Heart left ventricle (tissue), 16 donors: ENCODE data around the gene RTL5. TPM values are rescaled to one million over a fixed set of nuclear protein-coding genes. Genes with fewer than 3 reads are reported as not detected.

Experiments used
- ATAC-seq, 4 donors: fragments of 200-7000 bp; cut with Tn5 transposase; one replicate each; pipeline ENCODE4 v1.9.1; 2020 to 2022; ENCODE audit warnings: moderate library complexity in 4 of 4, mild to moderate bottlenecking in 3 of 4, moderate number of reproducible peaks in 1 of 4
- DNase-seq, 5 donors: peaks; one replicate each; pipeline ENCODE4 v3.0.0-alpha.2; 2020
- H3K27ac ChIP-seq, 12 donors: fragments of 200-600 bp; sonication (generic) in 4 of 12; one replicate each; pipeline versions ENCODE4 v1.5.0 to v1.8.0; 2016 to 2022; ENCODE audit warnings: mild to moderate bottlenecking in 2 of 12
- H3K27me3 ChIP-seq, 9 donors: fragments of 200-600 bp; sonication (generic) in 2 of 9; one replicate each; pipeline versions ENCODE4 v1.5.1 to v1.8.0; 2016 to 2022; ENCODE audit warnings: mild to moderate bottlenecking in 3 of 9
- H3K36me3 ChIP-seq, 9 donors: fragments of 200-600 bp; sonication (generic) in 2 of 9; one replicate each; pipeline versions ENCODE4 v1.5.0 to v1.8.0; 2018 to 2022; ENCODE audit warnings: mild to moderate bottlenecking in 2 of 9
- H3K4me1 ChIP-seq, 12 donors: fragments of 200-600 bp; sonication (generic) in 4 of 12; one replicate each; pipeline versions ENCODE4 v1.5.0 to v1.8.0; 2016 to 2022; ENCODE audit warnings: mild to moderate bottlenecking in 3 of 12
- H3K4me3 ChIP-seq, 12 donors: fragments of 200-600 bp; sonication (generic) in 4 of 12; one replicate each; pipeline versions ENCODE4 v1.5.0 to v1.8.0; 2017 to 2022; ENCODE audit warnings: mild to moderate bottlenecking in 9 of 12, moderate library complexity in 4 of 12
- H3K9me3 ChIP-seq, 12 donors: fragments of 200-600 bp; sonication (generic) in 4 of 12; one replicate each; pipeline versions ENCODE4 v1.5.0 to v1.8.0; 2016 to 2022; ENCODE audit warnings: mild to moderate bottlenecking in 1 of 12
- POLR2A ChIP-seq, 2 donors: fragments of 450-650 bp; IDR thresholded peaks; one replicate each; pipeline ENCODE4 v1.6.1; 2017; ENCODE audit warnings: antibody characterized with exemption in 2 of 2, mild to moderate bottlenecking in 2 of 2, moderate library complexity in 2 of 2
- WGBS, 4 donors: extraction: QIAGEN DNeasy Blood & Tissue Kit in 2 of 4; methylation state at CpG; one replicate each; pipeline versions ENCODE4 v1.1.5 to v1.1.7; 2013 to 2018; 5-methylcytosine and 5-hydroxymethylcytosine counted together
- intact Hi-C, 10 donors: fragments of 100-400 bp; cut with DNase I; formaldehyde crosslinking; loops; one replicate each; pipeline versions ENCODE4 v1.11.1 to v1.14.2; 2022
- polyA plus RNA-seq, 2 donors: library from polyadenylated mRNA; stranded (reverse); fragments of 200-250 nt; gene quantifications; one replicate each; pipeline ENCODE4 v1.2.3, GENCODE V29; 2013
- total RNA-seq, 9 donors: library from RNA; depleted of rRNA in 2 of 9; stranded (reverse); fragments of >200 nt in 2 of 9; fragmentation: NEBNext Ultra II Directional in 3 of 9; extraction: Animal tissue kit (Norgen Biotek cat#: 25700) in 3 of 9; gene quantifications; one replicate each; pipeline versions ENCODE4 v1.1.0 to v1.2.4, GENCODE V29; 2016 to 2023
- TF ChIP-seq, protein P1 (sequence below), 12 donors: fragments of 200-600 bp; sonication (generic) in 4 of 12; IDR thresholded peaks; one replicate each; pipeline versions ENCODE4 v1.5.0 to v1.8.0; 2018 to 2022; ENCODE audit warnings: antibody characterized with exemption in 12 of 12, mild to moderate bottlenecking in 5 of 12
- donor health status: ischemic (EF 13 %, LVEDD 7.1; RV severe dilation, severe dysfunction).
- donor health status: healthy with polysubstance abuse.
- donor health status: DM: no; HTN: yes; CAD: no.
- donor health status: DM: no; HTN: no; CAD: no.
- donor health status: ischemic (EF 25% LVEDD 6.9; RV normal size, moderate dysfunction).
- donor health status: ischemic (EF 25% LVEDD 5.7; RV mildly dilated, moderate dysfunction).
- donor health status: healthy.
- donor health status: DM: yes; HTN: yes; CAD: no.
- donor health status: ischemic (EF 35%, LVEDD 5.7; RV mildly dilated, moderate dysfunction).
- donor health status: nonischemic (EF 11% LVEDD 7.7; RV severe dilation, severe dysfunction).
- donor health status: DM: yes; HTN: yes; CAD: no.
- donor health status: PGD.
- donor health status: ischemic (EF 29% LVEDD 5.4; RV normal size, mild dysfunction).
- donor health status: nonischemic (EF 23%, LVEDD 6.1; RV moderate dilation, normal function).

The RTL5 gene
- total and polyA plus RNA-seq, 11 donors = 1.2 to 6.0 (median 2.5) TPM

DNA sequence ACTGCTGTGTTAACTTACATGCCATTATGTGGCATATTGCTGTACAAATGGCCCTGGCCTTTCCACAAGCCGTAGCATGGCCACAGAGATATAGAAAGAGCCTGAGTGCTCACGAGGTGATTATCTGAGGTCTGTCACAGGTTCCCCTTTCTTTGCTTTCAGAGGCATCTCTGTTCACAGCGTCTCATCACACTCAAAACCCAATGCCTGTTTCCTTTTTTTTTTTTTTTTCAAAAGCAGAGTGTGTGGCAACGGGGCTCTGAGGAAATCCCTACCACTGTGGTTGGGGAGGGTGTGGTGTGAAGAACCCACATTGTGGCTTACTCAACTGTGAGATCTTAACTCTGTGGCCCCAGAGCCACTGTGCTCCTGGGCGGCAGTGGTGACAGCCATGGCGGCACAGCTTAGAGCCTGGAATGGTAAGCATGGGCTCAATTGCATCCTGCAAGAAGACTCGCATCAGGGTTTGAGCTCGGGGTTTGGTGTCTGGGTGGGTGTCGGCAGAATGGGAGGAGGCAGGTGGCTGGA lies 30.8 kb downstream of the RTL5 start:
- 69 to 83% (median 80%) methylated on average over 7 to 9 of the region's 9 CpGs for WGBS, 4 donors
- ATAC-seq = peak; percentile 32 to 77 (median 57)

DNA sequence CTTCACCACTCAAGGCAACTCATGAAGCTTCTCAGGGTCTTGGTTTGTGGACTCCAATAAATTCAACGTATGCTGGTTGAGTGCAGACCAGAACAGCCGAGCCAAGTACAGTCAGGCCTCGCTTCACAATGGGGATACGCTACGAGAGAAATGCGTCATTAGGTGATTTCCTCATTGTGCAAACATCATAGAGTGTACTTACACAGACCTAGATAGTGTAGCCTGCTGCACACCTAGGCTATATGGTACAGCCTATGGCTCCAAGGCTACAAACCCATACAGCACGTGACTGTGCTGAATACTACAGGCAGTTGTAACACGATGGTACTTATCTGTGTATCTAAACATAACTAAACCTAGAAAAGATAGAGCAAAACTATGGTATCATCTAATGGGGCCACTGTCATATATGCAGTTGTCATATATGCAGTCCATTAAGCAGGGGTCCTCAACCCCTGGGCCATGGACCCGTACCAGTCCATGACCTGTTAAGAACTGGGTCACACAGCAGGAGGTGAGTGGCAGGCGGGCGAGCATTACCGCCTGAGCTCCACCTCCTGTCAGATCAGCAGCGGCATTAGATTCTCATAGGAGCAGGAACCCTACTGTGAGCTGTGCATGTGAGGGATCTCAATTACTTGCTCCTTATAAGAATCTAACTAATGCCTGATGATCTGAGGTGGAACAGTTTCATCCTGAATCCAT lies 31.5 kb downstream of the RTL5 start:
- Histone ChIP-seq H3K4me3 (no peak overlapping the region), H3K27me3 (peaks cover 0 to 32% (median 0%) of the 10 kb centered on the region in 9 donors), H3K27ac (peak overlapping the region in 1 of 12 donors; percentile 43), H3K36me3 (no peaks in the 10 kb centered on the region), H3K9me3 (no peaks in the 10 kb centered on the region), H3K4me1 (peaks cover 0 to 40% (median 1%) of the 10 kb centered on the region in 12 donors)
- 85 to 90% (median 88%) methylated on average over 12 to 13 of the region's 13 CpGs for WGBS, 4 donors
- intact Hi-C loops = no loop called here
- no peak for TF ChIP-seq POLR2A (IDR thresholded peaks at IDR 0.05)
- TF ChIP-seq, protein P1, sequence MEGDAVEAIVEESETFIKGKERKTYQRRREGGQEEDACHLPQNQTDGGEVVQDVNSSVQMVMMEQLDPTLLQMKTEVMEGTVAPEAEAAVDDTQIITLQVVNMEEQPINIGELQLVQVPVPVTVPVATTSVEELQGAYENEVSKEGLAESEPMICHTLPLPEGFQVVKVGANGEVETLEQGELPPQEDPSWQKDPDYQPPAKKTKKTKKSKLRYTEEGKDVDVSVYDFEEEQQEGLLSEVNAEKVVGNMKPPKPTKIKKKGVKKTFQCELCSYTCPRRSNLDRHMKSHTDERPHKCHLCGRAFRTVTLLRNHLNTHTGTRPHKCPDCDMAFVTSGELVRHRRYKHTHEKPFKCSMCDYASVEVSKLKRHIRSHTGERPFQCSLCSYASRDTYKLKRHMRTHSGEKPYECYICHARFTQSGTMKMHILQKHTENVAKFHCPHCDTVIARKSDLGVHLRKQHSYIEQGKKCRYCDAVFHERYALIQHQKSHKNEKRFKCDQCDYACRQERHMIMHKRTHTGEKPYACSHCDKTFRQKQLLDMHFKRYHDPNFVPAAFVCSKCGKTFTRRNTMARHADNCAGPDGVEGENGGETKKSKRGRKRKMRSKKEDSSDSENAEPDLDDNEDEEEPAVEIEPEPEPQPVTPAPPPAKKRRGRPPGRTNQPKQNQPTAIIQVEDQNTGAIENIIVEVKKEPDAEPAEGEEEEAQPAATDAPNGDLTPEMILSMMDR (IDR thresholded peaks at IDR 0.05) = no peak
- no peak for ATAC-seq
- DNase-seq = no peak

More for the DNA sequence above, 30.8 kb downstream of the RTL5 start:
- TF ChIP-seq, protein P1 (IDR thresholded peaks at IDR 0.05) = no peak
- no peak for TF ChIP-seq POLR2A (IDR thresholded peaks at IDR 0.05)
- DNase-seq = peak in 1 of 5 donors; percentile 49
- peak overlapping the region in 1 of 12 donors; percentile 48 for H3K4me3 ChIP-seq
- peak overlapping the region in 1 of 12 donors; percentile 73 for H3K27ac ChIP-seq
- intact Hi-C loops = no loop called here
- H3K27me3 ChIP-seq = peaks cover 0 to 27% (median 0%) of the 10 kb centered on the region in 9 donors
- H3K36me3 ChIP-seq = no peaks in the 10 kb centered on the region
- peaks cover 0 to 33% (median 1%) of the 10 kb centered on the region in 12 donors for H3K4me1 ChIP-seq
- no peaks in the 10 kb centered on the region for H3K9me3 ChIP-seq

DNA sequence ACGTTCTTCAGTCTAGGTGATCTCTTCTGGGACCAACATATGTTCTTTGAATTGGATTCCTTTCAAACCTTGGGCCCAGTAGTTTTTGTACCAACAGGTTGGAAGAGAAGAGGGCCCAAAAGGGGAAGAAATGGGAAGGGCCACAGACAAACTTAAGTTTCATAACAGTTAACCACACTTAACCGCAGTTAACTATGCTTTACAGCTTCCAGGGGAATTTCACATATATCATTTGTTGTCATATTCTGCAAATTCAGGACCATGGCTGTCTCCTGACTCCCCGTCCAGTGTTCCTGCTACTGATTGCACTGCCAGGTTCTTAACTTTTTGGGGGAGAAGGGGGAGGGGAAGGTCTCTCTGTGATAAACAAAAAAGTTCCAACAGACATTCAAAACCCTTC lies 34.6 kb downstream of the RTL5 start:
- intact Hi-C loops = no loop called here
- 60 to 90% (median 71%) methylated on average over 3 of the region's 3 CpGs for WGBS, 4 donors

DNA sequence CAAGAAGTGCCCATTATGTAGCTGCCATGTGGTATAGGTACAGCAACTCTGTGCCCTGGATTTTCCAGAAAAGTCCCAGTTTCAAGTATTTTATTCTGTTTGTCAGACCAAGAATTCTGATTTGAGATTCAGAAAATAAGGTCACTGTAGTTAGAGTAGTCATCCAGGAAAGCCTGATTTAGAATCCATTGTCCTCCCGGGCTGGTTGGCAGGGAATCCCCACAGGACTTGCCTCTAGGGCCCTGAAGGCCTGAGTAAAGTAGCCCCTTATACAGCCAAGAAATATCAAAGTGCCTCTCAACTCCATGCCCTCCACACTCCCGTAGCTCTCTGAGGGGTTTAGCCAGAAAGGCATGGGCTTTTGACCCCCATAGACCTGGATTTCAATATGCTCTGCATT lies 36.3 kb downstream of the RTL5 start:
- Histone ChIP-seq H3K36me3 (no peaks in the 10 kb centered on the region), H3K4me1 (peaks cover 0 to 28% (median 6%) of the 10 kb centered on the region in 12 donors), H3K9me3 (peaks cover 0 to 1% (median 0%) of the 10 kb centered on the region in 12 donors), H3K27me3 (peaks cover 0 to 14% (median 0%) of the 10 kb centered on the region in 9 donors), H3K27ac (peak overlapping the region in 1 of 12 donors; percentile 29), H3K4me3 (no peak overlapping the region)
- WGBS, 4 donors = 21 to 48% (median 42%) methylated on average over 2 of the region's 2 CpGs
- no peak for DNase-seq
- TF ChIP-seq, protein P1 (IDR thresholded peaks at IDR 0.05) = no peak
- no peak for TF ChIP-seq POLR2A (IDR thresholded peaks at IDR 0.05)
- ATAC-seq = peak in 1 of 4 donors; percentile 28
- intact Hi-C loops = no loop called here

More for the DNA sequence above, 34.6 kb downstream of the RTL5 start:
- H3K4me1 ChIP-seq = peaks cover 0 to 43% (median 8%) of the 10 kb centered on the region in 12 donors
- no peak overlapping the region for H3K27ac ChIP-seq
- DNase-seq (no peak), ATAC-seq (no peak)
- TF ChIP-seq POLR2A (IDR thresholded peaks at IDR 0.05) = no peak
- TF ChIP-seq, protein P1 (IDR thresholded peaks at IDR 0.05) = no peak
- no peaks in the 10 kb centered on the region for H3K9me3 ChIP-seq
- H3K36me3 ChIP-seq = no peaks in the 10 kb centered on the region
- H3K27me3 ChIP-seq = peaks cover 0 to 20% (median 0%) of the 10 kb centered on the region in 9 donors
- no peak overlapping the region for H3K4me3 ChIP-seq
